ENCODE measurements around the gene LFNG.

Gene LFNG

GRCh38 chr7:2541291-2542010 lies 21.9 kb downstream of the LFNG start:
- H3K36me3 Mint-ChIP-seq (ENCODE audit: low read depth) = peaks cover 14% of the 10 kb centered on the region
- no peaks in the 10 kb centered on the region for H3K27me3 Mint-ChIP-seq (ENCODE audit: low read depth)
- no peaks in the 10 kb centered on the region for H3K4me1 Mint-ChIP-seq (ENCODE audit: low read depth)

GRCh38 chr7:2542011-2542915 lies 22.7 kb downstream of the LFNG start:
- Mint-ChIP-seq H3K27me3 (ENCODE audit: low read depth) (no peaks in the 10 kb centered on the region), H3K4me1 (ENCODE audit: low read depth) (no peaks in the 10 kb centered on the region), H3K4me3 (no peak overlapping the region), H3K27ac (no peak overlapping the region), H3K9me3 (no peaks in the 10 kb centered on the region), H3K36me3 (ENCODE audit: low read depth) (peaks cover 19% of the 10 kb centered on the region)
- no peak for DNase-seq (ENCODE audit: low spot score)

More at GRCh38 chr7:2541291-2542010, 21.9 kb downstream of the LFNG start:
- Mint-ChIP-seq H3K9me3 (no peaks in the 10 kb centered on the region), H3K4me3 (no peak overlapping the region), H3K27ac (no peak overlapping the region)
- no peak for DNase-seq (ENCODE audit: low spot score)

- peaks cover 24% of the 10 kb centered on the region for H3K36me3 Mint-ChIP-seq (ENCODE audit: low read depth)
- H3K4me3 Mint-ChIP-seq = no peak overlapping the region
- H3K27me3 Mint-ChIP-seq (ENCODE audit: low read depth) = no peaks in the 10 kb centered on the region
- H3K9me3 Mint-ChIP-seq = no peaks in the 10 kb centered on the region
- H3K27ac Mint-ChIP-seq = no peak overlapping the region
- no peak for DNase-seq (ENCODE audit: low spot score)
- no peaks in the 10 kb centered on the region for H3K4me1 Mint-ChIP-seq (ENCODE audit: low read depth)
These were observed 23.6 kb downstream of the LFNG start for GRCh38 chr7:2542916-2543871.

GRCh38 chr7:2544541-2545188 lies 25.1 kb downstream of the LFNG start:
- no peak for DNase-seq (ENCODE audit: low spot score)
- peaks cover 25% of the 10 kb centered on the region for H3K36me3 Mint-ChIP-seq (ENCODE audit: low read depth)
- H3K27ac Mint-ChIP-seq = no peak overlapping the region
- peaks cover 2% of the 10 kb centered on the region for H3K4me1 Mint-ChIP-seq (ENCODE audit: low read depth)
- H3K4me3 Mint-ChIP-seq = no peak overlapping the region
- H3K9me3 Mint-ChIP-seq = no peaks in the 10 kb centered on the region
- H3K27me3 Mint-ChIP-seq (ENCODE audit: low read depth) = no peaks in the 10 kb centered on the region

- no peak overlapping the region for H3K4me3 Mint-ChIP-seq
- no peaks in the 10 kb centered on the region for H3K27me3 Mint-ChIP-seq (ENCODE audit: low read depth)
- peaks cover 4% of the 10 kb centered on the region for H3K4me1 Mint-ChIP-seq (ENCODE audit: low read depth)
- H3K27ac Mint-ChIP-seq = no peak overlapping the region
- H3K36me3 Mint-ChIP-seq (ENCODE audit: low read depth) = peaks cover 27% of the 10 kb centered on the region
- no peaks in the 10 kb centered on the region for H3K9me3 Mint-ChIP-seq
- no peak for DNase-seq (ENCODE audit: low spot score)
These were observed 26.3 kb downstream of the LFNG start for GRCh38 chr7:2545746-2546425.

GRCh38 chr7:2546776-2547586 lies 27.4 kb downstream of the LFNG start:
- Mint-ChIP-seq H3K4me1 (ENCODE audit: low read depth) (peaks cover 4% of the 10 kb centered on the region), H3K36me3 (ENCODE audit: low read depth) (peaks cover 30% of the 10 kb centered on the region), H3K9me3 (no peaks in the 10 kb centered on the region), H3K27me3 (ENCODE audit: low read depth) (no peaks in the 10 kb centered on the region), H3K27ac (no peak overlapping the region), H3K4me3 (no peak overlapping the region)
- DNase-seq (ENCODE audit: low spot score) = no peak

GRCh38 chr7:2551418-2551817 lies 31.8 kb downstream of the LFNG start:
- no peaks in the 10 kb centered on the region for H3K27me3 Mint-ChIP-seq (ENCODE audit: low read depth)
- no peak overlapping the region for H3K27ac Mint-ChIP-seq
- no peaks in the 10 kb centered on the region for H3K9me3 Mint-ChIP-seq
- H3K4me1 Mint-ChIP-seq (ENCODE audit: low read depth) = peaks cover 12% of the 10 kb centered on the region
- DNase-seq (ENCODE audit: low spot score) = no peak
- H3K36me3 Mint-ChIP-seq (ENCODE audit: low read depth) = peaks cover 26% of the 10 kb centered on the region
- no peak overlapping the region for H3K4me3 Mint-ChIP-seq

GRCh38 chr7:2553108-2553507 lies 33.5 kb downstream of the LFNG start:
- H3K4me1 Mint-ChIP-seq (ENCODE audit: low read depth) = peaks cover 15% of the 10 kb centered on the region
- no peak overlapping the region for H3K27ac Mint-ChIP-seq
- no peaks in the 10 kb centered on the region for H3K9me3 Mint-ChIP-seq
- H3K4me3 Mint-ChIP-seq = peak overlapping the region; percentile 90
- no peak for DNase-seq (ENCODE audit: low spot score)
- no peaks in the 10 kb centered on the region for H3K27me3 Mint-ChIP-seq (ENCODE audit: low read depth)
- H3K36me3 Mint-ChIP-seq (ENCODE audit: low read depth) = peaks cover 16% of the 10 kb centered on the region

- no peaks in the 10 kb centered on the region for H3K9me3 Mint-ChIP-seq
- no peak for DNase-seq (ENCODE audit: low spot score)
- H3K27ac Mint-ChIP-seq = peak overlapping the region; percentile 90
- peak overlapping the region; percentile 90 for H3K4me3 Mint-ChIP-seq
- no peaks in the 10 kb centered on the region for H3K27me3 Mint-ChIP-seq (ENCODE audit: low read depth)
- peaks cover 17% of the 10 kb centered on the region for H3K4me1 Mint-ChIP-seq (ENCODE audit: low read depth)
- peaks cover 15% of the 10 kb centered on the region for H3K36me3 Mint-ChIP-seq (ENCODE audit: low read depth)
These were observed 34.4 kb downstream of the LFNG start for GRCh38 chr7:2553831-2554581.

GRCh38 chr7:2554661-2555111 lies 35.1 kb downstream of the LFNG start:
- no peak for DNase-seq (ENCODE audit: low spot score)
- Mint-ChIP-seq H3K27ac (peak overlapping the region; percentile 90), H3K4me1 (ENCODE audit: low read depth) (peaks cover 15% of the 10 kb centered on the region), H3K4me3 (peak overlapping the region; percentile 90), H3K27me3 (ENCODE audit: low read depth) (no peaks in the 10 kb centered on the region), H3K36me3 (ENCODE audit: low read depth) (peaks cover 12% of the 10 kb centered on the region), H3K9me3 (no peaks in the 10 kb centered on the region)

- Mint-ChIP-seq H3K4me1 (ENCODE audit: low read depth) (peaks cover 21% of the 10 kb centered on the region), H3K4me3 (peak within 1 kb of the TSS; percentile 90), H3K27ac (peak within 1 kb of the TSS; percentile 90), H3K36me3 (ENCODE audit: low read depth) (peaks cover 11% of the 10 kb centered on the region), H3K9me3 (no peaks in the 10 kb centered on the region), H3K27me3 (ENCODE audit: low read depth) (no peaks in the 10 kb centered on the region)
- DNase-seq (ENCODE audit: low spot score) = peak; percentile 91
These were observed 35.8 kb downstream of the LFNG start, which contains the start of gene BRAT1 for GRCh38 chr7:2555121-2556052. BRAT1 (minus strand) TSS chr7:2555524; CDS start chr7:2554431, 1,093 bp downstream.
